ENCODE measurements around the gene RAB7A. TPM values are rescaled to one million over a fixed set of nuclear protein-coding genes. Genes with fewer than 3 reads are reported as not detected.
"Not testable (repeated sequence)": the region's sequence is repeated elsewhere in the genome, so short reads cannot be mapped to it uniquely, and the experiment has no call there.

The RAB7A gene
- total RNA-seq, 1 donor from 2014 or later = 338 TPM

- Mint-ChIP-seq H3K9me3 (no peaks in the 10 kb centered on the region), H3K4me3 (peak overlapping the region; percentile 92), H3K4me1 (peaks cover 48% of the 10 kb centered on the region), H3K27ac (no peak overlapping the region), H3K27me3 (peaks cover 2% of the 10 kb centered on the region), H3K36me3 (ENCODE audit: low read depth) (peaks cover 31% of the 10 kb centered on the region)
- DNase-seq = peak; percentile 60
- intact Hi-C loops (cut with micrococcal nuclease) = loop anchor here (2.0 kb wide), 2 partner anchors 67 to 111 kb away; no protein-coding TSS in a partner anchor
Measured at GRCh38 chr3:128727485-128727884, 1.5 kb downstream of the RAB7A start.

GRCh38 chr3:128727996-128728395, 2.0 kb downstream of the RAB7A start:
- Mint-ChIP-seq H3K36me3 (ENCODE audit: low read depth) (peaks cover 34% of the 10 kb centered on the region), H3K9me3 (no peaks in the 10 kb centered on the region), H3K4me3 (peak overlapping the region; percentile 92), H3K27ac (no peak overlapping the region), H3K4me1 (peaks cover 52% of the 10 kb centered on the region), H3K27me3 (peaks cover 2% of the 10 kb centered on the region)
- intact Hi-C loops (cut with micrococcal nuclease) = loop anchor here (2.0 kb wide), 2 partner anchors 67 to 111 kb away; no protein-coding TSS in a partner anchor
- DNase-seq = no peak

GRCh38 chr3:128728521-128728920, 2.5 kb downstream of the RAB7A start:
- peaks cover 35% of the 10 kb centered on the region for H3K36me3 Mint-ChIP-seq (ENCODE audit: low read depth)
- H3K9me3 Mint-ChIP-seq; DNase-seq; intact Hi-C loops (cut with micrococcal nuclease); H3K27ac Mint-ChIP-seq; H3K27me3 Mint-ChIP-seq: not testable (repeated sequence)
- peak overlapping the region; percentile 38 for H3K4me3 Mint-ChIP-seq
- H3K4me1 Mint-ChIP-seq = peaks cover 56% of the 10 kb centered on the region

- H3K4me3 Mint-ChIP-seq = peak overlapping the region; percentile 57
- H3K27ac Mint-ChIP-seq = peak overlapping the region; percentile 63
- no peaks in the 10 kb centered on the region for H3K9me3 Mint-ChIP-seq
- H3K36me3 Mint-ChIP-seq (ENCODE audit: low read depth) = peaks cover 46% of the 10 kb centered on the region
- no peak for DNase-seq
- intact Hi-C loops (cut with micrococcal nuclease) = no loop called here
- peaks cover 64% of the 10 kb centered on the region for H3K4me1 Mint-ChIP-seq
- H3K27me3 Mint-ChIP-seq = peaks cover 2% of the 10 kb centered on the region
Measured at GRCh38 chr3:128730471-128730870, 4.5 kb downstream of the RAB7A start.

- Mint-ChIP-seq H3K27ac (peak overlapping the region; percentile 20), H3K4me1 (peaks cover 48% of the 10 kb centered on the region), H3K4me3 (no peak overlapping the region), H3K27me3 (no peaks in the 10 kb centered on the region), H3K9me3 (no peaks in the 10 kb centered on the region), H3K36me3 (ENCODE audit: low read depth) (peaks cover 44% of the 10 kb centered on the region)
- intact Hi-C loops (cut with micrococcal nuclease) = no loop called here
- DNase-seq = no peak
Measured at GRCh38 chr3:128734523-128735189, 8.7 kb downstream of the RAB7A start.

GRCh38 chr3:128735287-128735686, 9.3 kb downstream of the RAB7A start:
- DNase-seq = no peak
- no peaks in the 10 kb centered on the region for H3K27me3 Mint-ChIP-seq
- H3K4me1 Mint-ChIP-seq = peaks cover 42% of the 10 kb centered on the region
- intact Hi-C loops (cut with micrococcal nuclease) = no loop called here
- H3K4me3 Mint-ChIP-seq = no peak overlapping the region
- H3K9me3 Mint-ChIP-seq = no peaks in the 10 kb centered on the region
- H3K27ac Mint-ChIP-seq = no peak overlapping the region
- peaks cover 44% of the 10 kb centered on the region for H3K36me3 Mint-ChIP-seq (ENCODE audit: low read depth)

- Mint-ChIP-seq H3K36me3 (ENCODE audit: low read depth) (peaks cover 43% of the 10 kb centered on the region), H3K9me3 (no peaks in the 10 kb centered on the region), H3K27me3 (no peaks in the 10 kb centered on the region), H3K4me1 (peaks cover 40% of the 10 kb centered on the region), H3K27ac (no peak overlapping the region), H3K4me3 (no peak overlapping the region)
- no peak for DNase-seq
- intact Hi-C loops (cut with micrococcal nuclease) = no loop called here
Measured at GRCh38 chr3:128735884-128736283, 9.9 kb downstream of the RAB7A start.

GRCh38 chr3:128736601-128737000, 10.6 kb downstream of the RAB7A start:
- no peak for DNase-seq
- no peaks in the 10 kb centered on the region for H3K27me3 Mint-ChIP-seq
- no peaks in the 10 kb centered on the region for H3K9me3 Mint-ChIP-seq
- no peak overlapping the region for H3K4me3 Mint-ChIP-seq
- no peak overlapping the region for H3K27ac Mint-ChIP-seq
- H3K4me1 Mint-ChIP-seq = peaks cover 38% of the 10 kb centered on the region
- intact Hi-C loops (cut with micrococcal nuclease) = no loop called here
- H3K36me3 Mint-ChIP-seq (ENCODE audit: low read depth) = peaks cover 47% of the 10 kb centered on the region

- Mint-ChIP-seq H3K36me3 (ENCODE audit: low read depth) (peaks cover 58% of the 10 kb centered on the region), H3K27ac (no peak overlapping the region), H3K9me3 (peaks cover 3% of the 10 kb centered on the region), H3K27me3 (no peaks in the 10 kb centered on the region), H3K4me1 (peaks cover 17% of the 10 kb centered on the region), H3K4me3 (no peak overlapping the region)
- intact Hi-C loops (cut with micrococcal nuclease) = no loop called here
- no peak for DNase-seq
Measured at GRCh38 chr3:128740621-128741020, 14.6 kb downstream of the RAB7A start.

- Mint-ChIP-seq H3K9me3 (peaks cover 3% of the 10 kb centered on the region), H3K27ac (no peak overlapping the region), H3K36me3 (ENCODE audit: low read depth) (peaks cover 54% of the 10 kb centered on the region), H3K4me1 (peaks cover 14% of the 10 kb centered on the region), H3K27me3 (no peaks in the 10 kb centered on the region), H3K4me3 (no peak overlapping the region)
- no peak for DNase-seq
- intact Hi-C loops (cut with micrococcal nuclease) = no loop called here
Measured at GRCh38 chr3:128742821-128743594, 17.0 kb downstream of the RAB7A start.

- no peak overlapping the region for H3K27ac Mint-ChIP-seq
- DNase-seq = no peak
- H3K9me3 Mint-ChIP-seq = peaks cover 3% of the 10 kb centered on the region
- H3K4me1 Mint-ChIP-seq = peaks cover 18% of the 10 kb centered on the region
- no peak overlapping the region for H3K4me3 Mint-ChIP-seq
- H3K36me3 Mint-ChIP-seq (ENCODE audit: low read depth) = peaks cover 61% of the 10 kb centered on the region
- intact Hi-C loops (cut with micrococcal nuclease) = no loop called here
- H3K27me3 Mint-ChIP-seq = no peaks in the 10 kb centered on the region
Measured at GRCh38 chr3:128745742-128746141, 19.8 kb downstream of the RAB7A start.

GRCh38 chr3:128746881-128747280, 20.9 kb downstream of the RAB7A start:
- no peaks in the 10 kb centered on the region for H3K27me3 Mint-ChIP-seq
- intact Hi-C loops (cut with micrococcal nuclease) = no loop called here
- no peak overlapping the region for H3K4me3 Mint-ChIP-seq
- no peak overlapping the region for H3K27ac Mint-ChIP-seq
- H3K9me3 Mint-ChIP-seq = peaks cover 2% of the 10 kb centered on the region
- DNase-seq = no peak
- peaks cover 19% of the 10 kb centered on the region for H3K4me1 Mint-ChIP-seq
- peaks cover 61% of the 10 kb centered on the region for H3K36me3 Mint-ChIP-seq (ENCODE audit: low read depth)

GRCh38 chr3:128748557-128748956, 22.6 kb downstream of the RAB7A start:
- no peaks in the 10 kb centered on the region for H3K27me3 Mint-ChIP-seq
- intact Hi-C loops (cut with micrococcal nuclease) = no loop called here
- H3K27ac Mint-ChIP-seq = no peak overlapping the region
- peaks cover 28% of the 10 kb centered on the region for H3K4me1 Mint-ChIP-seq
- DNase-seq = no peak
- no peaks in the 10 kb centered on the region for H3K9me3 Mint-ChIP-seq
- no peak overlapping the region for H3K4me3 Mint-ChIP-seq
- peaks cover 56% of the 10 kb centered on the region for H3K36me3 Mint-ChIP-seq (ENCODE audit: low read depth)

GRCh38 chr3:128749035-128749434, 23.1 kb downstream of the RAB7A start:
- H3K4me1 Mint-ChIP-seq = peaks cover 32% of the 10 kb centered on the region
- H3K4me3 Mint-ChIP-seq = no peak overlapping the region
- no peaks in the 10 kb centered on the region for H3K9me3 Mint-ChIP-seq
- H3K27ac Mint-ChIP-seq = no peak overlapping the region
- intact Hi-C loops (cut with micrococcal nuclease) = no loop called here
- no peaks in the 10 kb centered on the region for H3K27me3 Mint-ChIP-seq
- H3K36me3 Mint-ChIP-seq (ENCODE audit: low read depth) = peaks cover 51% of the 10 kb centered on the region
- no peak for DNase-seq
